ENCODE data around the gene LRRC8D. TPM values are rescaled to one million over a fixed set of nuclear protein-coding genes. Genes with fewer than 3 reads are reported as not detected.

LRRC8D gene
- total and polyA plus RNA-seq, 2 donors from 2014 or later, result 16.3 to 36.6 TPM

DNA sequence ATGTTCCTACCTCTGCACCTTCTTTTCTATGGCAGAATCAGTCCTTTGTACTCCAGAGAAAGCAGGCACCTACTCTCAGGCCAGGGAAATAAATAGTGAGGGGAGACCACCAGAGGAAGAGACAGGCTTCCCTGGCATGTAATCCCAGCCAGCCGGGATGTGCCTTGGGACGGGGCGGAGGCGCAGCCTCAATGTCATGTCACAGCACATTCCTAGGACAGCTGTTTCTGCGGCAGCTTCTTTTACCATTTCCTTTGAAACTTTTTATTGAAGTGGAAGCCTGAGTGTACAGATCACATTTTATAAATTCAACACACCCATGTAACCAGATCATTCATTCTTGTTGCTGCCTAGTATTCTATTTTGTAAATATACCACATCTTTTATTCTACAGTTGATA is 106.2 kb downstream of the LRRC8D start:
- Histone ChIP-seq H3K4me3 (ENCODE audit: low read length in 3 of 3) (no peak overlapping the region), H3K9me3 (ENCODE audit: control insufficient read depth in 2 of 3, insufficient read depth in 1 of 3, low read length in 3 of 3) (peaks cover 0 to 11% (median 0%) of the 10 kb centered on the region in 3 donors)

DNA sequence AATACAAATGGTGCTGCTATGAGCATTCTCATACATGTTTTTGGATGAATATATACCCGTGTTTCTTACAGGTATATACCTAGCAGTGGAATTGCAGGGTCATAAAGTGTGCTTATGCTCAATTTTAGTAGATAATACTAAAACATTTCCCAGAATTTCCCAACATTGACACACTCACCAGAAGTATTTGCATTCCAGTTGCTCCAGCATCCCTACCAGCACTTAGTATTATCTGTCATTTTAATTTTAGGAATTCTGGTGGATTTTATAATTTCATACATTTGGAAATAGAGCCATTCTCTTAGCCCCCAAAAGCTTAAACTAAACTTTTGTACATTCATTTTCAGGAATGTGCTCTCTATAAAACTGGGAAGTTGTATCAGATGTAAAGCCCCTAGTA is 106.6 kb downstream of the LRRC8D start:
- Histone ChIP-seq H3K27ac (ENCODE audit: low read depth in 2 of 2, low read length in 2 of 2) (no peak overlapping the region), H3K27me3 (ENCODE audit: control insufficient read depth, insufficient read depth, low read length) (no peaks in the 10 kb centered on the region), H3K36me3 (ENCODE audit: control insufficient read depth in 2 of 3, insufficient read depth in 3 of 3, low read length in 3 of 3) (no peaks in the 10 kb centered on the region), H3K9ac (ENCODE audit: low read length in 3 of 3) (no peak overlapping the region), H3K9me3 (ENCODE audit: control insufficient read depth in 2 of 3, insufficient read depth in 1 of 3, low read length in 3 of 3) (peaks cover 0 to 11% (median 0%) of the 10 kb centered on the region in 3 donors), H3K4me1 (ENCODE audit: control insufficient read depth in 2 of 3, insufficient read depth in 2 of 3, low read depth in 1 of 3, low read length in 3 of 3) (no peaks in the 10 kb centered on the region), H3K4me3 (ENCODE audit: low read length in 3 of 3) (no peak overlapping the region)
- intact Hi-C loops (cut with DNase I), result no loop called here
- DNase-seq (no peak), FAIRE-seq (no peak)
- TF ChIP-seq, protein P1, sequence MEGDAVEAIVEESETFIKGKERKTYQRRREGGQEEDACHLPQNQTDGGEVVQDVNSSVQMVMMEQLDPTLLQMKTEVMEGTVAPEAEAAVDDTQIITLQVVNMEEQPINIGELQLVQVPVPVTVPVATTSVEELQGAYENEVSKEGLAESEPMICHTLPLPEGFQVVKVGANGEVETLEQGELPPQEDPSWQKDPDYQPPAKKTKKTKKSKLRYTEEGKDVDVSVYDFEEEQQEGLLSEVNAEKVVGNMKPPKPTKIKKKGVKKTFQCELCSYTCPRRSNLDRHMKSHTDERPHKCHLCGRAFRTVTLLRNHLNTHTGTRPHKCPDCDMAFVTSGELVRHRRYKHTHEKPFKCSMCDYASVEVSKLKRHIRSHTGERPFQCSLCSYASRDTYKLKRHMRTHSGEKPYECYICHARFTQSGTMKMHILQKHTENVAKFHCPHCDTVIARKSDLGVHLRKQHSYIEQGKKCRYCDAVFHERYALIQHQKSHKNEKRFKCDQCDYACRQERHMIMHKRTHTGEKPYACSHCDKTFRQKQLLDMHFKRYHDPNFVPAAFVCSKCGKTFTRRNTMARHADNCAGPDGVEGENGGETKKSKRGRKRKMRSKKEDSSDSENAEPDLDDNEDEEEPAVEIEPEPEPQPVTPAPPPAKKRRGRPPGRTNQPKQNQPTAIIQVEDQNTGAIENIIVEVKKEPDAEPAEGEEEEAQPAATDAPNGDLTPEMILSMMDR (IDR thresholded peaks at IDR 0.05; ENCODE audit: borderline replicate concordance, extremely low read depth, insufficient read depth), result no peak

More for the DNA sequence above, 106.2 kb downstream of the LRRC8D start:
- no peak overlapping the region for H3K27ac ChIP-seq (ENCODE audit: low read depth in 2 of 2, low read length in 2 of 2)
- FAIRE-seq (no peak), DNase-seq (no peak)
- intact Hi-C loops (cut with DNase I), result no loop called here
- no peaks in the 10 kb centered on the region for H3K27me3 ChIP-seq (ENCODE audit: control insufficient read depth, insufficient read depth, low read length)
- no peaks in the 10 kb centered on the region for H3K36me3 ChIP-seq (ENCODE audit: control insufficient read depth in 2 of 3, insufficient read depth in 3 of 3, low read length in 3 of 3)
- TF ChIP-seq, protein P1 (IDR thresholded peaks at IDR 0.05; ENCODE audit: borderline replicate concordance, extremely low read depth, insufficient read depth), result no peak
- no peaks in the 10 kb centered on the region for H3K4me1 ChIP-seq (ENCODE audit: control insufficient read depth in 2 of 3, insufficient read depth in 2 of 3, low read depth in 1 of 3, low read length in 3 of 3)
- H3K9ac ChIP-seq (ENCODE audit: low read length in 3 of 3), result no peak overlapping the region

DNA sequence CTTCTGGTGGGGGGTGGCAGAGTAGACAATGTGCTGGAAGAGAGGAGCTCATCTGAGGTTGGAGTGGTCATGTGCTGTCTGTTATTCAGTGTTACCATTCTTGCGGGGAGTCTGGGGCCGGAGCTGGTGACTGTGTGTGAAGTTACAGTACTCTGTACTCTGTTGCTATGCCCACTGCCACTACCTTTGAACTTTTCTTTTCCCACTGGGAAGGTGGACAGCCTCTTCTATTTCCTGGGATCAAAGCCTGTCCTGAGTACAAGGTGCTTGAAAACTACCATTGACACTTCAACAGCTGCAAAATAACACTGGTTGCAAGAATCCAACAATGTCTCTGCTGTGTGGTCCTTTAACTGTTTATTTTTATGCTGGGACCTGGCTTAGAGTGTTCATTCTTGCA is 107.7 kb downstream of the LRRC8D start:
- H3K9me3 ChIP-seq (ENCODE audit: control insufficient read depth in 2 of 3, insufficient read depth in 1 of 3, low read length in 3 of 3), result peaks cover 0 to 10% (median 0%) of the 10 kb centered on the region in 3 donors
- FAIRE-seq, result no peak
- intact Hi-C loops (cut with DNase I), result no loop called here
- DNase-seq, result no peak
- H3K36me3 ChIP-seq (ENCODE audit: control insufficient read depth in 2 of 3, insufficient read depth in 3 of 3, low read length in 3 of 3), result peaks cover 3 to 5% (median 4%) of the 10 kb centered on the region in 3 donors
- no peak overlapping the region for H3K4me3 ChIP-seq (ENCODE audit: low read length in 3 of 3)
- H3K9ac ChIP-seq (ENCODE audit: low read length in 3 of 3), result no peak overlapping the region
- H3K4me1 ChIP-seq (ENCODE audit: control insufficient read depth in 2 of 3, insufficient read depth in 2 of 3, low read depth in 1 of 3, low read length in 3 of 3), result no peaks in the 10 kb centered on the region
- H3K27me3 ChIP-seq (ENCODE audit: control insufficient read depth, insufficient read depth, low read length), result no peaks in the 10 kb centered on the region
- TF ChIP-seq, protein P1 (IDR thresholded peaks at IDR 0.05; ENCODE audit: borderline replicate concordance, extremely low read depth, insufficient read depth), result no peak
- no peak overlapping the region for H3K27ac ChIP-seq (ENCODE audit: low read depth in 2 of 2, low read length in 2 of 2)

Measured in kidney (tissue), 14 donors.